ENCODE results near the gene NFKB2.

- TF ChIP-seq, protein P1, sequence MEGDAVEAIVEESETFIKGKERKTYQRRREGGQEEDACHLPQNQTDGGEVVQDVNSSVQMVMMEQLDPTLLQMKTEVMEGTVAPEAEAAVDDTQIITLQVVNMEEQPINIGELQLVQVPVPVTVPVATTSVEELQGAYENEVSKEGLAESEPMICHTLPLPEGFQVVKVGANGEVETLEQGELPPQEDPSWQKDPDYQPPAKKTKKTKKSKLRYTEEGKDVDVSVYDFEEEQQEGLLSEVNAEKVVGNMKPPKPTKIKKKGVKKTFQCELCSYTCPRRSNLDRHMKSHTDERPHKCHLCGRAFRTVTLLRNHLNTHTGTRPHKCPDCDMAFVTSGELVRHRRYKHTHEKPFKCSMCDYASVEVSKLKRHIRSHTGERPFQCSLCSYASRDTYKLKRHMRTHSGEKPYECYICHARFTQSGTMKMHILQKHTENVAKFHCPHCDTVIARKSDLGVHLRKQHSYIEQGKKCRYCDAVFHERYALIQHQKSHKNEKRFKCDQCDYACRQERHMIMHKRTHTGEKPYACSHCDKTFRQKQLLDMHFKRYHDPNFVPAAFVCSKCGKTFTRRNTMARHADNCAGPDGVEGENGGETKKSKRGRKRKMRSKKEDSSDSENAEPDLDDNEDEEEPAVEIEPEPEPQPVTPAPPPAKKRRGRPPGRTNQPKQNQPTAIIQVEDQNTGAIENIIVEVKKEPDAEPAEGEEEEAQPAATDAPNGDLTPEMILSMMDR (IDR thresholded peaks at IDR 0.05; ENCODE audit: insufficient read depth, low read length, poor library complexity, severe bottlenecking): no peak
- TF ChIP-seq EZH2phosphoT487 (conservative IDR thresholded peaks at IDR 0.05; ENCODE audit: low read length): no peak
These were observed 5.3 kb downstream of the NFKB2 start for GRCh38 chr10:102400598-102401341.
